ENCODE results near the gene PRR30.

DNA sequence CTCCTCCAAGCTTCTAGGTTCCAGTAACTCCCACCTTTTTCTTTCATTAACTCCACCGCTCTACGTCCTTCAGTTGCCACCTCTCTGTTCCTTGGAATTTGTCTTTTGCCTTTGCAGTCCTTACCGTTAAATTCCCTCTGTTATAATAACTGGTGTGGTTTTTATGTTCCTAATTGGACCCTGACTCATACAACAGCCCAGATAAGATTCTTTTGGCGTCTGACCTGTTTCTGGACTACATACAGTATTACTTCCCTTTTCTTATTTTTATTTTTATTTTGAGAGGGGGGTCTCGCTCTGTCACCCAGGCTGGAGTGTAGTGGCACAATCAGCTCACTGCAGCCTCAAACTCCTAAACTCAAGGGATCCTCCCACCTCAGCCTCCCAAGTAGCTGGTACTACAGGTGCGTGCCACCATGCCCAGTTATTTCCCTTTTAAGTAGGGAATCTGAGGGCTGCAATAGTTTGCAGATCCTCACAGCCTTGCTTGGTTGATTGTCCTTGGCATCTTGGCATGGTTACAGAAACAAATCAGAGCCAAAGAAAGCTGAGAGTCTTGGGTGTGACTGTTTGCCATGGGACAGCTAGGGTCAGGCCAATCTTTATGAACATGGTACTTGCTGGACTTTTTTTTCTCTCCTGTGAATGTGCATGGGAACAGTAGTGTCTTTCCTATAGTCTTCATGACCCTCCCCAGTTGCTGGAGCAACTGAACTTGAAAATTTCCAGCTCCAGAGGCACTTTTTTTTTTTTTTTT lies 31.5 kb upstream of the PRR30 start:
- TF ChIP-seq, protein P1, sequence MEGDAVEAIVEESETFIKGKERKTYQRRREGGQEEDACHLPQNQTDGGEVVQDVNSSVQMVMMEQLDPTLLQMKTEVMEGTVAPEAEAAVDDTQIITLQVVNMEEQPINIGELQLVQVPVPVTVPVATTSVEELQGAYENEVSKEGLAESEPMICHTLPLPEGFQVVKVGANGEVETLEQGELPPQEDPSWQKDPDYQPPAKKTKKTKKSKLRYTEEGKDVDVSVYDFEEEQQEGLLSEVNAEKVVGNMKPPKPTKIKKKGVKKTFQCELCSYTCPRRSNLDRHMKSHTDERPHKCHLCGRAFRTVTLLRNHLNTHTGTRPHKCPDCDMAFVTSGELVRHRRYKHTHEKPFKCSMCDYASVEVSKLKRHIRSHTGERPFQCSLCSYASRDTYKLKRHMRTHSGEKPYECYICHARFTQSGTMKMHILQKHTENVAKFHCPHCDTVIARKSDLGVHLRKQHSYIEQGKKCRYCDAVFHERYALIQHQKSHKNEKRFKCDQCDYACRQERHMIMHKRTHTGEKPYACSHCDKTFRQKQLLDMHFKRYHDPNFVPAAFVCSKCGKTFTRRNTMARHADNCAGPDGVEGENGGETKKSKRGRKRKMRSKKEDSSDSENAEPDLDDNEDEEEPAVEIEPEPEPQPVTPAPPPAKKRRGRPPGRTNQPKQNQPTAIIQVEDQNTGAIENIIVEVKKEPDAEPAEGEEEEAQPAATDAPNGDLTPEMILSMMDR (conservative IDR thresholded peaks at IDR 0.05 in 1 of 2, IDR thresholded peaks at IDR 0.05 in 1 of 2; ENCODE audit: low read depth in 1 of 2, low read length in 2 of 2), result no peak
- TF ChIP-seq EZH2 (IDR thresholded peaks at IDR 0.05; ENCODE audit: low read length, missing control alignments), result no peak
